Effector memory CD8-positive, alpha-beta T cell (primary cell): Measurements from ENCODE around the gene PTPN21.

Experiments
- ATAC-seq: fragments of 150-1000 bp; cut with Tn5 transposase; replicated peaks from 2 replicates; pipeline ENCODE4 v1.10.0; 2021; ENCODE audit warnings: mild to moderate bottlenecking, moderate library complexity
- DNase-seq, 3 experiments: peaks; one replicate each; pipeline ENCODE4 v3.0.0; 2021
- H3K27ac Mint-ChIP-seq, 2 donors: one replicate each; pipeline ENCODE4 v1.8.0; 2022; ENCODE audit warnings: mild to moderate bottlenecking in 2 of 2, mixed read lengths in 2 of 2, moderate library complexity in 2 of 2
- H3K27me3 Mint-ChIP-seq, 2 donors: one replicate each; pipeline ENCODE4 v1.8.0; 2022; ENCODE audit warnings: mixed read lengths in 2 of 2
- H3K36me3 Mint-ChIP-seq: one replicate; pipeline ENCODE4 v1.8.0; 2022; ENCODE audit warnings: mild to moderate bottlenecking, moderate library complexity, mixed read lengths; ENCODE audit not compliant: insufficient read depth
- H3K4me1 Mint-ChIP-seq, 2 donors: one replicate each; pipeline ENCODE4 v1.8.0; 2022; ENCODE audit warnings: low read depth in 2 of 2, mixed read lengths in 2 of 2
- H3K4me3 Mint-ChIP-seq, 2 donors: one replicate each; pipeline ENCODE4 v1.8.0; 2022; ENCODE audit warnings: mild to moderate bottlenecking in 2 of 2, mixed read lengths in 2 of 2, moderate library complexity in 2 of 2
- H3K9me3 Mint-ChIP-seq, 2 donors: one replicate each; pipeline ENCODE4 v1.8.0; 2022; ENCODE audit warnings: mixed read lengths in 2 of 2

PTPN21 gene

DNA sequence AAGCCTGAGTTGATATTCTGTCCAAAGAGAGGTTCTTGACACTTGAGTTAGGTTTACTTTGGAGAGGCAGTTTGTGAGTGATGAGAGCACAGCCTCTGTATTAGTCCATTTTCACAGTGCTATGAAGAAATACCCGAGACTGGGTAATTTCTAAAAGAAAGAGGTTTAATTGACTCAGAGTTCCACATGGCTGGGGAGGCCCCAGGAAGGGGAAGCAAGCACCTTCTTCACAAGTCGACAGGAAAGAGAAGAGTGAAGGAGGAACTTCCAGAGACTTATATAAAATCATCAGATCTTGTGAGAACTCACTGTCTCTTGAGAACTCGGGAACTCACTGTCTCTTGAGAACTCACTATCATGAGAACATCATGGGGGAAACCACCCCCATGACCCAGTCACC, 13.4 kb upstream of the PTPN21 start:
- Mint-ChIP-seq H3K36me3 (peaks cover 44% of the 10 kb centered on the region), H3K9me3 (no peaks in the 10 kb centered on the region), H3K27me3 (no peaks in the 10 kb centered on the region), H3K4me1 (peaks cover 7 to 21% of the 10 kb centered on the region in 2 donors), H3K4me3 (no peak overlapping the region), H3K27ac (no peak overlapping the region)
- DNase-seq = no peak
- no peak for ATAC-seq

DNA sequence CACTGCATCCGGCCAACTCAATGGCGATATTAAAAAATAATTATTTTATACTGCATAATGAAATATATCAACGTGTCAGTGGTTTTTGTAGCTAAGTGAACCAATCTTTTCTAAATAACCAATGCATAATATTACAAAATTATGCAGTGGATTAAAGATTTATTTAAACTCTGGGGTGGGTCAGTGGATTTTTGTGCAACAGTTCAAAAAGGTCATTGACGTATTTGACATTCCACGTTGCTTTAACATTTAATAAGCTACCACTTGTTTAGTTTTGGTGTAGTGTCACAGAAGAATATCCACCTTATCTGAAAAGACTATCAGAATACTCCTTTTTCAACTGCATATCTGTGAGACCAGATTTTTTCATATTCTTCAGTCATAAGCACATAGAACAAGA, 10.6 kb upstream of the PTPN21 start:
- Mint-ChIP-seq H3K27ac (no peak overlapping the region), H3K36me3 (peaks cover 19% of the 10 kb centered on the region), H3K9me3 (no peaks in the 10 kb centered on the region), H3K27me3 (no peaks in the 10 kb centered on the region), H3K4me1 (peaks cover 14 to 33% of the 10 kb centered on the region in 2 donors), H3K4me3 (no peak overlapping the region)
- ATAC-seq (no peak), DNase-seq (no peak)

DNA sequence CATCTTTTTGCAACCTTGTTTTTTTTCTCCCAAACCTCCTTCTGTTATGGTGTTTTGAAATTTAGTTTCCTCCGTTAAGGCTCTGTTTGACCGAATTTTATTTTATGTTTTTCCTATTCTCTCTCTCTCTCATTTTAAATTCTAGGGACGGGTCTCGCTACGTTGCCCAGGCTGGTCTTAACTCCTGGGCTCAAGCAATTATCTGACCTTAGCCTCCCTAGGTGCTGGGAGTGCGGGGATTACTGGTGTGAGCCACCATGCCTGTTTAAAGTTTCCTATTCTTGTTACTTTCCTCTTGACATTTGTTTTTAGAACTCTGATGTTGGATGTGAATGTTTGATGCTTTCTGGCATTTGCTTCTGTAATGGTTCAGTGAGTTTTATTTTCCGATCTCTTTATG, 9.0 kb upstream of the PTPN21 start:
- no peaks in the 10 kb centered on the region for H3K27me3 Mint-ChIP-seq
- no peaks in the 10 kb centered on the region for H3K9me3 Mint-ChIP-seq
- peak overlapping the region; percentile 74 to 96 for H3K27ac Mint-ChIP-seq
- DNase-seq (no peak), ATAC-seq (no peak)
- H3K4me1 Mint-ChIP-seq = peaks cover 14 to 29% of the 10 kb centered on the region in 2 donors
- peak overlapping the region; percentile 91 to 94 for H3K4me3 Mint-ChIP-seq
- peaks cover 12% of the 10 kb centered on the region for H3K36me3 Mint-ChIP-seq

DNA sequence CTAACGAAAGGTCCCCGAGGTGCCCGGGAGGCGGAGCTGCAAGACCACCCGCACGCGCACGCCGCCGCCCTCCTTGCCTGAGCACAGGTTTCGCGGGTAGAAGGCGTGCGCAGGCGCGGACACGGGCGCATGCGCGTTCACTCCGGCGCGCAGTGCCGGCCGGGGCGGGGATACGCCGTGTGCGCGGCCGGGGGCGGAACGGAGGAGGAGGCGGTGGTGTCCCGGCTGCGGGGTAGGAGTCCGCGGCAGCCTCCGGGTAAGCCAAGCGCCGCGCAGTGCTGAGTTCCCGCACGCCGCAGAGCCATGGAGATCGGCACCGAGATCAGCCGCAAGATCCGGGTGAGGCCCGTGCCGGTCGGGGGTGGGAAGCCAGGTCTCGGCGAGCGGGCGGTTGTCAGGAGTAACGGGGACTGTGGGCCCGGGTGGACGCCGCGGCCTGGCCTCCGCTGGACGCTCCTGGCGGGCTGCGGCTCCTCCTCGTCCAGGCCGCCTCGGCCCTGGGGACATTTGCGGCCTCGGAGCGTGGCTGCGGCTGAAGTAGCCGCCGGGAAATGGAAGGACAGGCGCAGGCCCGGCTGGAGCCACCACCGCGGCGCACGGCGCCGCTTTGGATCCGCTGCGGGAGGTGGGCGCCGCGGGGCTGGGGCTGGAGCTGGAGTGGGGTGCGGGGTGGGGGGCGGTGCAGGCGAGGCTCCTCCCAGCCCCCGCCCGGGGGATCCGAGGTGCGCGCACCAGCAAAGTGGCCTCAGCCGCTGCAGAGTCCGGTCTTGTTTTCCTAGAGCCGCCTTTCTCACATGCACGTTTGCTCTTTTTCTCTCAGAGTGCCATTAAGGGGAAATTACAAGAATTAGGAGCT, 8.3 kb upstream of the PTPN21 start, which contains the start of gene ZC3H14:
Gene ZC3H14 (plus strand): TSS at position 207 of the 856 bp plus-strand sequence. CDS start 97 bp downstream, at position 304.
- Mint-ChIP-seq H3K27ac (peak within 1 kb of the TSS; percentile 74 to 96), H3K36me3 (peaks cover 5% of the 10 kb centered on the region), H3K9me3 (no peaks in the 10 kb centered on the region), H3K27me3 (no peaks in the 10 kb centered on the region), H3K4me3 (peak within 1 kb of the TSS; percentile 91 to 94), H3K4me1 (peaks cover 14 to 27% of the 10 kb centered on the region in 2 donors)
- DNase-seq (peak; percentile 77 to 84 (median 83)), ATAC-seq (peak; percentile 95)

DNA sequence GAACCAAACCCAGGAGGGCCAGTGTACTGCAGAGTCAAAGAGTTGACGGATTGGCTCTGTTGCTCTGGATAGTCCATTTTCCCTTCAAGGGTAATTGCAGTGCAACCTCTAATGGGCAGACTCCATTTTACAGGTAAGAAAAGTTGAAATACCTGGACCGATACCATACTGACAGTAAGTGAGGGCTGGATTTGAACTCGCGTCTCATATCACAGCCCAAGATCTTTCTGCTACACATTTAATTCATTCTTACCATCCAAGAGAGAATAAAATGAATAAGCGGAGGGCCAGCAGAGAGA, 7.7 kb upstream of the PTPN21 start:
- H3K4me3 Mint-ChIP-seq = peak overlapping the region; percentile 91 to 94
- H3K27me3 Mint-ChIP-seq = no peaks in the 10 kb centered on the region
- DNase-seq (no peak), ATAC-seq (no peak)
- H3K9me3 Mint-ChIP-seq = no peaks in the 10 kb centered on the region
- H3K36me3 Mint-ChIP-seq = peaks cover 2% of the 10 kb centered on the region
- peaks cover 17 to 30% of the 10 kb centered on the region in 2 donors for H3K4me1 Mint-ChIP-seq
- peak overlapping the region; percentile 74 to 96 for H3K27ac Mint-ChIP-seq

DNA sequence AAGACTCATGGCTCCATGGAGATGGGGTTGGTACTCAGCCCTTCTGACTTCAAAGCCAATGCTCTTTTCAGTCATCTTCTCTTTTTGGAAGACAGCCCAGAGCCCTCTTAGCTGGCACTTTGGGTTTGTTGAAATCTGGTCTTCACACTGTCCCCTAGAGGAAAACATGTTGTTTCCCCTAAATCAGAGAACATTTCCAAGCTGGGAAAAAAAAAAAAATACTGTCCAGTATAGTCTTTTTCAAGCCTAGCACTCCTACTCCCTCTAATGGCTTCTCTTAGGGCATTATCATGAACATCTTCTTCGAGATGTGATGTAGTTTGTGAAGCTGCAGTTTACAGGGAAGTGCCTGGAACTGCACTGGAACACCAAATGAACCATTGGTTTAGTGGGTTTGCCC, 5.0 kb upstream of the PTPN21 start:
- Mint-ChIP-seq H3K36me3 (peaks cover 6% of the 10 kb centered on the region), H3K4me1 (peaks cover 22 to 41% of the 10 kb centered on the region in 2 donors), H3K27me3 (peaks cover 21 to 22% of the 10 kb centered on the region in 2 donors), H3K4me3 (no peak overlapping the region), H3K27ac (no peak overlapping the region), H3K9me3 (no peaks in the 10 kb centered on the region)
- ATAC-seq (no peak), DNase-seq (no peak)

DNA sequence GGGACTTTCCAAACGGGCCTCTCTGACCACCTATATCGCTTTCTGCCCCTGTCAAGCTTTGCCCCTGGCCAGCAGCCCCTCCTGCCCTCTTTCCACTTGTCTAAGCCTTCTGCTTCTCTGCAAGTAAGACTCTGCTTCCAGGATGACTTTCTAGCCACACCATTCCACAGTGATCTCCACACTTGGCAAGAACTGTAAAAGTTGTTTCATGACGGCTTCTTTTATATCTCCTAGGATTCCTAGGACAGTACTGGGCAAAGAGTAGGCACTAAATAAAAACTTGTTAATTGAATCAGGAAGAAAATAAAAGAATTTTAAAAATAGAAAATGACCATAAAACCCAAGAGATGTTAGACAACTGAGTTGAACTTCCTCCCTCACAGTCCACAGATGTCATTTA, 1.8 kb upstream of the PTPN21 start:
- DNase-seq (no peak), ATAC-seq (no peak)
- no peak overlapping the region for H3K27ac Mint-ChIP-seq
- peaks cover 6% of the 10 kb centered on the region for H3K36me3 Mint-ChIP-seq
- H3K27me3 Mint-ChIP-seq = peaks cover 48 to 49% of the 10 kb centered on the region in 2 donors
- H3K4me3 Mint-ChIP-seq = no peak overlapping the region
- H3K9me3 Mint-ChIP-seq = no peaks in the 10 kb centered on the region
- H3K4me1 Mint-ChIP-seq = peaks cover 10 to 22% of the 10 kb centered on the region in 2 donors

DNA sequence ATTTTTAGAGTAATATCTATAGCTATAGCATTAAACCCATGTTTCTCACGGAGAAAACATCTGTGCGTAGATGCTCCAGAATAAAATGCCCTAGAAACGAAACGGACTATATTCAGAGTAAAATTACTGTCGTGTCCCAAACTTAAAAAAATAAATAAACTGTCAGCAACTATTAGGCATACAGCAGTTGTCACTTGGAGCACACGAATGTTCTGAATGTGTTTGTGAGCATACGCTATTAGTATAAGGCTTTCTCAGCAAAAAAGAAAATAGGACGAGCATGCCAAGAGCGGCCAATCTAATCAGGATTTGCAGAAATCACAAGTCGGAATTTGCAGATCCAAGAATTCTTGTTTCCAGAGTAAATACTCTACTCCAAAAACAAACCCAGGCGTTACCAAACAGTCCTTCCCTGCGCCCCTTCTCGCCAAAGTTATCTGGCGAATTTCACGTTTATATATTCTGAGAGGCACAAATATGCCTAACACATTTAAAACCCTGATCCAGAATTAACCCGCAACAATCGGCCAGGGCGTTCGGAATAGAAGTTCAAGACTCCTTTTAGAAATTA, 836 bp downstream of the PTPN21 start:
- H3K36me3 Mint-ChIP-seq = peaks cover 6% of the 10 kb centered on the region
- peak overlapping the region; percentile 53 to 71 for H3K4me3 Mint-ChIP-seq
- DNase-seq (no peak), ATAC-seq (no peak)
- H3K9me3 Mint-ChIP-seq = no peaks in the 10 kb centered on the region
- peaks cover 10 to 22% of the 10 kb centered on the region in 2 donors for H3K4me1 Mint-ChIP-seq
- no peak overlapping the region for H3K27ac Mint-ChIP-seq
- H3K27me3 Mint-ChIP-seq = peaks cover 49 to 58% of the 10 kb centered on the region in 2 donors

DNA sequence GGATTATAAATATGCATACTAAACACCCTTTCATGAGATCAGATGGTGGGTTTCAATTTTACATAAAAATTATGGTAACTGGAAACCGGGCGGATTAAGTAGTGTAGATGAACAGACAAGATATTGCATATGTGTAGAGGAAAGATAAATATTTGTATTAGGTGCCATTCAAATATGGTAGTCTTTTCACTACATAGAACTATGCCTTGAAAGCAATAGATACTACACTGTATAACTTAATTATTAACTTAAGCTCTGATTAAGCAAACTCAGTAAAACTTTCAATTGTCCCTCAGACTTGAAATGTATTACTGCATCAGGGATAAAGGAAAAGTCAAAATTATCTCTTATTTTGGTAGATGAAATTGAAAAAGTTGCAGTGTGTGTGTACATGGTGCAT, 1.9 kb downstream of the PTPN21 start:
- ATAC-seq (no peak), DNase-seq (no peak)
- H3K4me3 Mint-ChIP-seq = no peak overlapping the region
- peaks cover 6% of the 10 kb centered on the region for H3K36me3 Mint-ChIP-seq
- H3K27ac Mint-ChIP-seq = no peak overlapping the region
- peaks cover 9 to 22% of the 10 kb centered on the region in 2 donors for H3K4me1 Mint-ChIP-seq
- no peaks in the 10 kb centered on the region for H3K9me3 Mint-ChIP-seq
- H3K27me3 Mint-ChIP-seq = peaks cover 49 to 58% of the 10 kb centered on the region in 2 donors

DNA sequence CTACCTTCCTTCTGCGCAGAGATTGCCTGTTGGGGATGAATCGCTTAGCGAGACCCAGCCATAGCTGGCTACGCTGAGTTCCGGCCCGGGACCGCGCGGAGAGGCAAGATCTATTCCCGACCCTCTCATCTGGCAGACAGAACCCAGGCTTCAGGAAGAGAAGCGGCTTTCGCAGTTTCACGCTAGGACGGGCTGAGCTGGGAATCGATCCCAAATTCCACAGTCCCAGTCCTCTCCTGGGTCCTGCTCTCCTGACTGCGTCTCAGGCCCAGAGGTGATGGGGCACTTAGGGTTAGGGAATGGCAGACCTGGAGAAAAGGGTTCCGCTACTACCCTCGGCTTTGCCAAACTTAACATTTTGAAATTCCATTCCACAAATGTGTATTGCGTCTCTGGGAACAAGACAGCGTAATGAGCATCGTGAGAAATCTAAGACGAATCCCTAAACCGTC, 2.8 kb downstream of the PTPN21 start:
- H3K36me3 Mint-ChIP-seq = no peaks in the 10 kb centered on the region
- H3K9me3 Mint-ChIP-seq = no peaks in the 10 kb centered on the region
- peaks cover 7 to 13% of the 10 kb centered on the region in 2 donors for H3K4me1 Mint-ChIP-seq
- peaks cover 49 to 57% of the 10 kb centered on the region in 2 donors for H3K27me3 Mint-ChIP-seq
- DNase-seq (no peak), ATAC-seq (no peak)
- no peak overlapping the region for H3K27ac Mint-ChIP-seq
- peak overlapping the region in 1 of 2 donors; percentile 39 for H3K4me3 Mint-ChIP-seq

DNA sequence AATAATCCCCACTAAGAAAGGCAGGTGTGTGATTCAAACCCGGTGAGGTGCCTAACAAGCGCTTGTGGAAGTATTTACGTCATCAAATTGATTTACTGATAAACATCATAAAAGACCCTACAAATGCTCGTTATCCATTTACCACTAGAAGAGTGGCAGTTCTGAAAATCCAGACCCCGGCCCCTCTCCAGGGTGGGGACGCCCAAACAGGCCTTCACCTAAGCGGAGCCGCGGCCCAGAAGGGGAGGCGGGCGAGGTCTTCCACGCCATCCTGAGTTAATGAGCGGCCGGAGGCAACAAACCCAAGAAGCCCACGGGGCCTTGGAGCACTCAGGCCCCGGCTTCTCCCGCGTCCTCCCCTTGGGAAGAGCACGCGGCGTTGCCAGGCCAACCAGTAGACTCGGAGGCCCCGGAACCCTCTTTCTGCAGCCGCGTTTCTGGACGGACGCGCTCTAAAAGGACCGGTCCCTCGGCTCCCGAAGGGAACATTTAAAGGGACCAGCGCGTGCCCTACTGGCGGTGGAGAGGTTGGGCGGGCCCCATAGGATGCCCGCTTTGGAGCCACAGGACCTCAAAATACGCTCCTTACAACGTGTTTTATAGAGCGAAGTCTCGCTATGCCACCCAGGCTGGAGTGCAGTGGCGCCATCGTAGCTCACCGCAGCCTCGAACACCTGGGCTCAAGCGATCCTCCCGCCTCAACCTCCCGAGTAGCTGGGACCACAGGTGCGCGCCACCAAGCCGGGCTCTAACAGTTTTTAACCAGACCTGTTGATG, 3.5 kb downstream of the PTPN21 start:
- DNase-seq = peak in 1 of 3 experiments; percentile 24
- H3K27me3 Mint-ChIP-seq = peaks cover 42 to 50% of the 10 kb centered on the region in 2 donors

DNA sequence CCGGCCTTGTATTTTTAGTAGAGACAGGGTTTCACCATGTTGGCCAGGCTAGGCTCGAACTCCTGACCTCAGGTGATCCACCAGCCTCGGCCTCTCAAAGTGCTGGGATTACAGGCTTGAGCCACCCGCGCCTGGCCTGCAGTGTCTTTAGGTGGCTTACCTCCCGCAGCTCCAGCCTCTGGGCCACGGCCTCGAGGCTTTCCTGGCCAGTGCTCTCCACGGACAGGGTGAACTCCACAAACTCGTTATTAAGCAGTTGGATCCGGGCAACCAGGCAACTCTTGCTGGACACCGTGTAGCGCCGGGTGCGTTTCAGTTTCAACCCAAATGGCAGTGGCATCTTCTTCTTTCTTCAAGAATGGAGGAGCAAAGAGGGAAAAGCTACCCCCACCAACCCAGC, 4.7 kb downstream of the PTPN21 start:
- ATAC-seq (no peak), DNase-seq (no peak)
- Mint-ChIP-seq H3K4me1 (peaks cover 2 to 7% of the 10 kb centered on the region in 2 donors), H3K9me3 (no peaks in the 10 kb centered on the region), H3K27ac (no peak overlapping the region), H3K36me3 (no peaks in the 10 kb centered on the region), H3K27me3 (peaks cover 30 to 38% of the 10 kb centered on the region in 2 donors), H3K4me3 (no peak overlapping the region)

More for the DNA sequence above, 3.5 kb downstream of the PTPN21 start:
- ATAC-seq = peak; percentile 27
- H3K27ac Mint-ChIP-seq = no peak overlapping the region
- no peaks in the 10 kb centered on the region for H3K36me3 Mint-ChIP-seq
- peaks cover 4 to 8% of the 10 kb centered on the region in 2 donors for H3K4me1 Mint-ChIP-seq
- H3K9me3 Mint-ChIP-seq = no peaks in the 10 kb centered on the region
- H3K4me3 Mint-ChIP-seq = peak overlapping the region in 1 of 2 donors; percentile 39

DNA sequence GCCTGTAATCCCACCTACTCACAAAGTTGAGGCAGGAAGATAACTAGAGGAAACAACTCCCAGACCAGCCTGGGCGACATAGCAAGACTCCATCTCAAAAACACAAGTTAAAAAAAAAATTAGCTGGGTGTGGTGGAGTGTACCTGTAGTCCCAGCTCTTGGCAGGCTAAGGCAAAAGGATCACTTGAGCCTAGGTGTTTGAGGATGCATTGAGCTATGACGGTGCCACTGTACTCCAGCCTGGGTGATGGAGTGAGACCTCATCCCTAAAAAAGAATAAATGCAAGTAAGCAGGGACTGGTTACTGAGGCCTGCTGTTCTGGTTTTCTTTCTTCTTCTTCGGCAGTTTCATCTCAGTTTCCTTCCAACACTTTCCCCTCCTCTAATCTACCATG, 7.4 kb downstream of the PTPN21 start:
- ATAC-seq = no peak
- Mint-ChIP-seq H3K27ac (no peak overlapping the region), H3K9me3 (no peaks in the 10 kb centered on the region)

More for the DNA sequence above, 7.4 kb downstream of the PTPN21 start:
- Mint-ChIP-seq H3K4me1 (no peaks in the 10 kb centered on the region), H3K36me3 (no peaks in the 10 kb centered on the region), H3K27me3 (peaks cover 15 to 18% of the 10 kb centered on the region in 2 donors), H3K4me3 (no peak overlapping the region)
- DNase-seq = no peak
